AG10803 (cell line): ENCODE data around the gene EEF1AKMT1.

Source experiments
- DNase-seq: peaks from one replicate; pipeline ENCODE4 v3.0.0; 2010; ENCODE audit warnings: low read depth
- H3K4me3 ChIP-seq: 2 replicates; pipeline ENCODE4 v1.5.1; 2011; ENCODE audit warnings: mild to moderate bottlenecking, low read length, control low read depth
- CTCF ChIP-seq: conservative IDR thresholded peaks from 2 replicates; pipeline ENCODE4 v1.5.1; 2011; ENCODE audit warnings: mild to moderate bottlenecking, low read length, control low read depth, inconsistent platforms

The EEF1AKMT1 gene

GRCh38 chr13:20796791-20797508 lies 23.2 kb upstream of the EEF1AKMT1 start:
- no peak overlapping the region for H3K4me3 ChIP-seq
- DNase-seq = peak; percentile 35
- TF ChIP-seq CTCF = no peak

GRCh38 chr13:20789665-20790064 lies 15.9 kb upstream of the EEF1AKMT1 start:
- no peak for TF ChIP-seq CTCF
- no peak overlapping the region for H3K4me3 ChIP-seq
- no peak for DNase-seq

GRCh38 chr13:20788312-20788711 lies 14.6 kb upstream of the EEF1AKMT1 start:
- no peak for DNase-seq
- no peak overlapping the region for H3K4me3 ChIP-seq
- TF ChIP-seq CTCF = no peak

- H3K4me3 ChIP-seq = no peak overlapping the region
- TF ChIP-seq CTCF = no peak
- no peak for DNase-seq
Observed at GRCh38 chr13:20787180-20787579, 13.4 kb upstream of the EEF1AKMT1 start.

GRCh38 chr13:20782116-20782708 lies 8.5 kb upstream of the EEF1AKMT1 start:
- TF ChIP-seq CTCF = no peak
- no peak overlapping the region for H3K4me3 ChIP-seq
- DNase-seq = no peak

- no peak for DNase-seq
- no peak for TF ChIP-seq CTCF
- no peak overlapping the region for H3K4me3 ChIP-seq
Observed at GRCh38 chr13:20780317-20780716, 6.6 kb upstream of the EEF1AKMT1 start.

- no peak for TF ChIP-seq CTCF
- no peak overlapping the region for H3K4me3 ChIP-seq
- DNase-seq = no peak
Observed at GRCh38 chr13:20779405-20779804, 5.6 kb upstream of the EEF1AKMT1 start.
